LNCaP clone FGC (cell line): ENCODE data around the gene KRT86.

Experiments used
- DNase-seq: peaks from one replicate; pipeline ENCODE4 v3.0.0-alpha.2; 2011; ENCODE audit warnings: low read depth
- H3K4me3 ChIP-seq: 2 replicates; pipeline ENCODE4 v1.5.1; 2011; ENCODE audit warnings: mild to moderate bottlenecking, low read depth, low read length, control low read depth
- CTCF ChIP-seq: IDR thresholded peaks from 2 replicates; pipeline ENCODE4 v1.5.1; 2012; ENCODE audit warnings: mild to moderate bottlenecking; ENCODE audit not compliant: control insufficient read depth, insufficient read depth; ENCODE audit errors: extremely low read depth

Gene KRT86

GRCh38 chr12:52277486-52278245 is 3.2 kb downstream of the KRT86 start:
- no peak for TF ChIP-seq CTCF
- DNase-seq = no peak

DNA sequence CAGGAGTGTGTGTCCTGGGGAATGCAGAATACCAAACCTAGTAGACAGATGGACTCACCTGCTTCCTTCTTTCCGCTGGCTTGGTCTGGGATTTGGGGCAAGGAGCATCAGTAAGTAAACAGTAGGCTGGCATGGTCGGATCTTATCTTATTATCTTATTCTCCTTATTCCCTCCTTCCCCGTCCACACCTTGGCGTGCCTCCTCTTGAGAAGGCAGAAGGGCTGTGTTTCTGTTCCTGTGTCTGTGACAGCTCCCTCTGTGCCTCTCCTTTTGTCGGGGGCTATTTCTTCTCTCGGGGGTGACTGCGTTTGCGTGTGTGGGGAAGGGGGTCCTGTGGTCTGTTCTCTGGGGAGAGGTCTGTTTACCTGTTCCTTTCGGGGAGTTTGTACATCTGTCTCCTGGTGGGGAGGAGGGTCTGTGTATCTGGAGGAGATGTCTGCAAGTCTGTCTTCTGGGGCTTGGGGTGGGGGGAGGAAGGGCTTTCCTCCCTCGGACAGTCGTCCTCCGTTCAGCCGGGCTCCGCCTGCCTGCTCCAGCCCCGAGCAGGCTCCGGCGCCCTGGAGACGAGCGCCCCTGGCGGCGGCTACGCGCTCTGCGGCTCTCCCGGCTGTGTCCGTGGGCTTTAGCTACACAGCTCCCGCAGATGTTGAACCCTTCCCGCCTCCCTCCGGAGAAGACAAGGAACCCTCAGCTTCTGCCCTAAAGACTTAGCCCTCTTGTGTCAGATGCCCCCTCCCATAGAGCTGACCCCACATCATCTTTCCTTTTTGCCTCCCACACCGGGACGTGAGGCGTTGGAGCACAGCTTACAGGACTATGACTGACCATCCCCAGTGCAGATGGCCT is 4.4 kb downstream of the KRT86 start:
- peak; percentile 95 for TF ChIP-seq CTCF
- peak overlapping the region; percentile 43 for H3K4me3 ChIP-seq
- peak; percentile 54 for DNase-seq

More at GRCh38 chr12:52277486-52278245, 3.2 kb downstream of the KRT86 start:
- no peak overlapping the region for H3K4me3 ChIP-seq

GRCh38 chr12:52279422-52280318 is 5.2 kb downstream of the KRT86 start:
- TF ChIP-seq CTCF = no peak
- H3K4me3 ChIP-seq = no peak overlapping the region
- DNase-seq = no peak

DNA sequence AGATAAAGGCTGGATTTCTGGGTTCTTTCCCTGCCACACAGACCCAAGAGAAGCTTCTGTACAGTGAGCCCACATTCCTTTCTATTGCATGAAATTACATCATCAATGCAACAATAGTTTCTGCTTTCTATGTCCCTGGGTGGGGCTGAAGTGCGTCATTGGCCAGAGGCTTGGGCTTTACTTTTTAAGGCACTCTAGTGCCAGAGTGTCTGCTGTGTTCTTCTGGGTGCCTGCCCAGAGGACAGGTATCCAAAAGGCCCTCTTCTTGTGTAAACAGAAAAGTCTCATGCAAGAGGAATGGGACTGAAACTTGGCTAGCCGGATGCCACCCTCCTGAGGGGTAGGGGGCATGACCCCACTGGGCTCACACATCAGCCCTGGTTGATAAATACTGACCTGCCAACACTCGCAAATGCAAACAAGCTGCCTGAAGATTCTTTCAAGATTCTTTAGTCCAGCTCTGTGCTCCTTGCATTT is 5.9 kb downstream of the KRT86 start:
- no peak overlapping the region for H3K4me3 ChIP-seq
- no peak for TF ChIP-seq CTCF
- DNase-seq = peak; percentile 89

GRCh38 chr12:52280796-52281560 is 6.5 kb downstream of the KRT86 start:
- DNase-seq = no peak
- H3K4me3 ChIP-seq = no peak overlapping the region
- TF ChIP-seq CTCF = no peak
